Fibroblast of the aortic adventitia (primary cell): Measurements from ENCODE around the gene DLGAP5. TPM values are rescaled to one million over a fixed set of nuclear protein-coding genes. Genes with fewer than 3 reads are reported as not detected.

Source experiments
- DNase-seq: peaks from one replicate; pipeline ENCODE4 v3.0.0-alpha.2; 2010; ENCODE audit warnings: low read depth
- H3K4me3 ChIP-seq: 2 replicates; pipeline ENCODE4 v1.5.1; 2011; ENCODE audit warnings: low read depth, mild to moderate bottlenecking, control low read depth, low read length, moderate library complexity
- CTCF ChIP-seq: IDR thresholded peaks from 2 replicates; pipeline ENCODE4 v1.5.1; 2011; ENCODE audit warnings: mild to moderate bottlenecking, low read length, control low read depth, inconsistent platforms; ENCODE audit not compliant: insufficient read depth
- total RNA-seq: library from RNA; depleted of rRNA; stranded (reverse); fragments of >200 nt; gene quantifications from 2 replicates; pipeline ENCODE4 v1.2.3, GENCODE V29; 2012; ENCODE audit warnings: low replicate concordance

Gene DLGAP5
- total RNA-seq, 1 donor, result 23.8 TPM

GRCh38 chr14:55107766-55108554, 83.4 kb downstream of the DLGAP5 start:
- no peak for TF ChIP-seq CTCF
- DNase-seq, result peak; percentile 99
- H3K4me3 ChIP-seq, result peak overlapping the region; percentile 38

GRCh38 chr14:55105991-55106390, 85.4 kb downstream of the DLGAP5 start:
- TF ChIP-seq CTCF, result no peak
- H3K4me3 ChIP-seq, result no peak overlapping the region
- no peak for DNase-seq

- TF ChIP-seq CTCF, result no peak
- H3K4me3 ChIP-seq, result no peak overlapping the region
- no peak for DNase-seq
Measured at GRCh38 chr14:55103971-55104954, 87.1 kb downstream of the DLGAP5 start.

GRCh38 chr14:55103005-55103640, 88.3 kb downstream of the DLGAP5 start:
- H3K4me3 ChIP-seq, result peak overlapping the region; percentile 29
- TF ChIP-seq CTCF, result no peak
- peak; percentile 96 for DNase-seq

- H3K4me3 ChIP-seq, result no peak overlapping the region
- TF ChIP-seq CTCF, result no peak
- peak; percentile 100 for DNase-seq
Measured at GRCh38 chr14:55102141-55102621, 89.2 kb downstream of the DLGAP5 start.

- no peak for TF ChIP-seq CTCF
- DNase-seq, result no peak
- H3K4me3 ChIP-seq, result no peak overlapping the region
Measured at GRCh38 chr14:55101698-55102097, 89.7 kb downstream of the DLGAP5 start.
